ENCODE measurements around the gene INTS13.
"Not testable (repeated sequence)": the region's sequence is repeated elsewhere in the genome, so short reads cannot be mapped to it uniquely, and the experiment has no call there.

INTS13 gene

GRCh38 chr12:26870491-26871419 lies 67.0 kb downstream of the INTS13 start:
- DNase-seq (ENCODE audit: low spot score), result no peak

GRCh38 chr12:26869908-26870459 lies 67.8 kb downstream of the INTS13 start:
- DNase-seq (ENCODE audit: low spot score), result no peak

DNA sequence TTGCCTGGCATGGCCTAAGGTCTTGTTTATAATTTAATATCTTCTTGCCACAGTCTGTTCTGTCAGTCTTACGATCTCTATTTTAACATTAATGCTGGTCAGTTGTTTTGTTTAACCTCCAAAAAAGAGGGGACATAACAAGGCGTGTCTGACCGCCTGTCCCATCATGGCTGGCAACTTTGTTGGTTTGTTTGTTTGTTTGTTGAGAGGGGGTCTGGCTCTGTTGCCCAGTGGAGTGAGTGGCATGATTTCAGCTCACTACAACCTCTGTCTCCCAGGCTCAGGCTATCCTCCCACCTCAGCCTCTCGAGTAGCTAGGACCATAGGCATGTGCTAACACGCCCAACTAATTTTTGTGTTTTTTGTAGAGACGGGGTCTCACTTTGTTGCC lies 68.7 kb downstream of the INTS13 start:
- DNase-seq (ENCODE audit: low spot score), result no peak

GRCh38 chr12:26868447-26869103 lies 69.2 kb downstream of the INTS13 start:
- no peak for DNase-seq (ENCODE audit: low spot score)

DNA sequence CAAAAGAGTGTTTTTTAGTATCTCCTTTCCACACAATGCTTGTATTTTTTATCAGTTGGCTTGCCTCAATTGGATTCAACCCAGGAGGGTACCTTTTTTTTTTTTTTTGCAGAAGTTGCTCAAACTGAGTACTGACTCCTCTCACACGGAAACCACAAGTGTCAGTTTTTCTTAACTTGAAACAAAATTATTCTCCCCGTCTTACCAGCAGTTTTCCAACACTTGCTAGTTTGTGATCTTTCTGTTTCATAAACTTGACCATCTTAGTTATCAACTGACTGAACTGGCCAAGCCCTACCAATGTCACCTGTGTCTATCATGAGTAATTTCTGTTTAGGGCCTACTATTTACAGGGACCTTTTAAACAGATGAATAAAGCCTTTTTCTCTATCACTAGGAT lies 70.7 kb downstream of the INTS13 start:
- no peak for DNase-seq (ENCODE audit: low spot score)

DNA sequence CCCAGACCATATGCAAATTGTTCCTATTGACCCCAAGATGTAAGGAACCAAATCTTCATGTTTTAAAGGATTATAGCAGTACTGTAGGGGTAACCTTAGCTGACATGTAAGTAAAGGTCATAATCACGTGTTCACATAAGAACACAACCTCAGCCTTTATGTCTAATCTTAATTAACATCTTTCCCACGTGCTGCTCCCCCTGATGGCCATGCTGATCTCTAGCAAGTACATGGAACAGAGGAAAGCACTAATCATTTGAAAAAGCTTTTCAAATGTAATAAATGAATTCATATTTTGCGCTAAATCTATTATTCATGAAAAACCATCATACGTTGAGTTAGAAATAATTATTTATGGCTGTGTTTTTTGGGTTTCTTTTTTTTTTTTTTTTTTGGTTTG lies 74.3 kb downstream of the INTS13 start:
- DNase-seq (ENCODE audit: low spot score), result no peak

DNA sequence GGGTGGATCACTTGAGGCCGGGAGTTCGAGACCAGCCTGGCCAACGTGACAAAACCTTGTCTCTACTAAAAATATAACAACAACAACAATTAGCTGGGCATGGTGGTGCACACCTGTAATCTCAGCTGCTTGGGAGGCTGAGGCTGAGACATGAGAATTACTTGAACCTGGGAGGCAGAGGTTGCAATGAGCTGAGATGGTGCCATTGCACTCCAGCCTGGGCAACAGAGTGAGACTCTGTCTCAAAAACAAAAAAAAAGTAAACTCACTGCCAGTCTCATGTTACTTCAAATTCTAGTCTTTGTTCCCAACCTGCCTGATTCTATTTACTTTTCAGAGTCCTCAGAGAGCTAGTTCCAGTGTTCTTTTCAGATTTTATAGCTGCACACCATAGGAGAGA lies 75.0 kb downstream of the INTS13 start:
- DNase-seq (ENCODE audit: low spot score), result not testable (repeated sequence)

DNA sequence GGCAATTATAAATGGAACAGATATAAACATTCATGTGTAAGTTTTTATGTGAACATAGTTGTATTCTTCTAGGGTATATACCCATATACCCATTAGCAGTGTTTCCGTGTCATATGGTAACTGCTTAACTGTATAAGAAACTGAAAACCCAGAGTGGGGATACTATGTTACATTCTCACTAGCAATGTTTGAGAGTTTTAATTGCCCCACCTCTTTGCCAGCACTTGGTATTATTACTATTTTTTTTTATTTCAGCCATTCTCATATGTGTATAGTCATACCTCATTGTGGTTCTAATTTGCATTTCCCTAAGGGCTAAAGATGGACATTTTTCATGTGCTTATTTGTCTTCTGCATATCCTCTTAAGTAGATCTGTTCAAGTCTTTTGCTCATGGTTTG lies 76.1 kb downstream of the INTS13 start:
- DNase-seq (ENCODE audit: low spot score), result no peak

- DNase-seq (ENCODE audit: low spot score), result no peak
Observed at GRCh38 chr12:26857465-26858176, 80.2 kb downstream of the INTS13 start.

GRCh38 chr12:26855337-26855736 lies 82.4 kb downstream of the INTS13 start:
- DNase-seq (ENCODE audit: low spot score), result no peak
